ENCODE measurements around the gene LYPD6B. TPM values are rescaled to one million over a fixed set of nuclear protein-coding genes. Genes with fewer than 3 reads are reported as not detected.

LYPD6B gene
- total RNA-seq, 1 experiment from 2014 or later = 6.1 TPM

GRCh38 chr2:149185942-149186490 lies 147.5 kb downstream of the LYPD6B start:
- Histone ChIP-seq H3K27ac (ENCODE audit: low read depth, low read length) (no peak overlapping the region), H3K9ac (ENCODE audit: low read length) (no peak overlapping the region), H3K9me3 (ENCODE audit: control insufficient read depth in 1 of 2, insufficient read depth in 1 of 2, low read depth in 1 of 2, low read length in 2 of 2) (no peaks in the 10 kb centered on the region), H4K20me1 (ENCODE audit: insufficient read depth) (no peaks in the 10 kb centered on the region), H2AFZ (ENCODE audit: low read depth, low read length, poor library complexity, severe bottlenecking) (no peak overlapping the region), H3K4me2 (ENCODE audit: low read length) (no peak overlapping the region), H3K79me2 (ENCODE audit: insufficient read depth, low read length) (no peaks in the 10 kb centered on the region), H3K36me3 (ENCODE audit: control insufficient read depth in 1 of 2, insufficient read depth in 2 of 2, low read length in 2 of 2) (no peaks in the 10 kb centered on the region), H3K4me3 (replicated peaks in 1 of 2; ENCODE audit: low read depth in 1 of 2, low read length in 2 of 2) (no peak overlapping the region), H3K4me1 (ENCODE audit: control insufficient read depth in 1 of 2, insufficient read depth in 2 of 2, low read length in 2 of 2) (no peaks in the 10 kb centered on the region), H3K27me3 (ENCODE audit: insufficient read depth, low read length) (no peaks in the 10 kb centered on the region), H3K9me2 (ENCODE audit: insufficient read depth) (no peaks in the 10 kb centered on the region)
- intact Hi-C loops (cut with micrococcal nuclease) = no loop called here
- no TSS peak for BruUV-seq (replicated peaks)
- DNase-seq (ENCODE audit: low read depth, low spot score) = no peak
- CTCF ChIA-PET = no interaction called here
- RAD21 ChIA-PET (ENCODE audit: low non-redundant PET in 1 of 2, low total read pairs in 2 of 2, uncharacterized antibody in 2 of 2, unreplicated experiment in 2 of 2) = no interaction called here
- no peak for ATAC-seq
- TF ChIP-seq SIN3A (IDR thresholded peaks at IDR 0.05; ENCODE audit: low read depth) (no peak), ZNF274 (IDR thresholded peaks at IDR 0.05; ENCODE audit: low read depth, low read length) (no peak)
- POLR2A ChIA-PET = no interaction called here

- Histone ChIP-seq H3K9me2 (ENCODE audit: insufficient read depth) (no peaks in the 10 kb centered on the region), H3K4me1 (ENCODE audit: control insufficient read depth in 1 of 2, insufficient read depth in 2 of 2, low read length in 2 of 2) (no peaks in the 10 kb centered on the region), H3K27me3 (ENCODE audit: insufficient read depth, low read length) (no peaks in the 10 kb centered on the region), H3K79me2 (ENCODE audit: insufficient read depth, low read length) (no peaks in the 10 kb centered on the region), H4K20me1 (ENCODE audit: insufficient read depth) (no peaks in the 10 kb centered on the region), H3K4me3 (replicated peaks in 1 of 2; ENCODE audit: low read depth in 1 of 2, low read length in 2 of 2) (no peak overlapping the region), H3K36me3 (ENCODE audit: control insufficient read depth in 1 of 2, insufficient read depth in 2 of 2, low read length in 2 of 2) (no peaks in the 10 kb centered on the region), H3K9me3 (ENCODE audit: control insufficient read depth in 1 of 2, insufficient read depth in 1 of 2, low read depth in 1 of 2, low read length in 2 of 2) (no peaks in the 10 kb centered on the region), H3K27ac (ENCODE audit: low read depth, low read length) (no peak overlapping the region), H2AFZ (ENCODE audit: low read depth, low read length, poor library complexity, severe bottlenecking) (no peak overlapping the region), H3K9ac (ENCODE audit: low read length) (no peak overlapping the region), H3K4me2 (ENCODE audit: low read length) (no peak overlapping the region)
- no TSS peak for BruUV-seq (replicated peaks)
- intact Hi-C loops (cut with micrococcal nuclease) = no loop called here
- TF ChIP-seq ZBTB33 (IDR thresholded peaks at IDR 0.05; ENCODE audit: extremely low read depth, insufficient replicate concordance, low read length) = no peak
- no peak for TF ChIP-seq SRF (IDR thresholded peaks at IDR 0.05; ENCODE audit: low read depth)
- no peak for TF ChIP-seq ZFX (IDR thresholded peaks at IDR 0.05)
- no peak for TF ChIP-seq ELF1 (IDR thresholded peaks at IDR 0.05; ENCODE audit: borderline replicate concordance, low read depth)
- TF ChIP-seq EGR1 (IDR thresholded peaks at IDR 0.05; ENCODE audit: low read depth) = no peak
- no peak for TF ChIP-seq SP1 (IDR thresholded peaks at IDR 0.05; ENCODE audit: low read depth)
- ATAC-seq = no peak
- no peak for DNase-seq (ENCODE audit: low read depth, low spot score)
- POLR2A ChIA-PET = no interaction called here
- CTCF ChIA-PET = no interaction called here
- RAD21 ChIA-PET (ENCODE audit: low non-redundant PET in 1 of 2, low total read pairs in 2 of 2, uncharacterized antibody in 2 of 2, unreplicated experiment in 2 of 2) = no interaction called here
Observed at GRCh38 chr2:149187057-149187456, 148.6 kb downstream of the LYPD6B start.
